ENCODE results near the gene VRTN.

DNA sequence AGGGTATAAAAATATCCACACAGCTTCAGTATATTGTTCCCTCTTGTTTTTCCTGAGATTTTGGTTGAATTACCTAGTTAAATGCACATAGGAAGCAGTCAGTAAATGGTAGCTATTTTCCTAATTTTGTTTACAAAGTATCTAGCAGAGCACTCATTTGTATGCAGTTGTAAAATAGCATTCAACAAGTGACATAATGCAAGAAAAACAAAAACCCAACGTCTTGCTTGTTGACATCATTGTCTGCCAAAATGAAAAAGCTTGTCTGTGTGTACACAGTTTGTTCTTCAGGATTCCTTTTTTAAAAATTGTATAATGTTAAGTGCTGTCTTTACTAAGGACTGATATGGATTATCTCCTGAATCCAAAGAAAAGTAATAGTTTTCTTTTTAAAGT is 2.7 kb downstream of the VRTN start:
- TF ChIP-seq, protein P1, sequence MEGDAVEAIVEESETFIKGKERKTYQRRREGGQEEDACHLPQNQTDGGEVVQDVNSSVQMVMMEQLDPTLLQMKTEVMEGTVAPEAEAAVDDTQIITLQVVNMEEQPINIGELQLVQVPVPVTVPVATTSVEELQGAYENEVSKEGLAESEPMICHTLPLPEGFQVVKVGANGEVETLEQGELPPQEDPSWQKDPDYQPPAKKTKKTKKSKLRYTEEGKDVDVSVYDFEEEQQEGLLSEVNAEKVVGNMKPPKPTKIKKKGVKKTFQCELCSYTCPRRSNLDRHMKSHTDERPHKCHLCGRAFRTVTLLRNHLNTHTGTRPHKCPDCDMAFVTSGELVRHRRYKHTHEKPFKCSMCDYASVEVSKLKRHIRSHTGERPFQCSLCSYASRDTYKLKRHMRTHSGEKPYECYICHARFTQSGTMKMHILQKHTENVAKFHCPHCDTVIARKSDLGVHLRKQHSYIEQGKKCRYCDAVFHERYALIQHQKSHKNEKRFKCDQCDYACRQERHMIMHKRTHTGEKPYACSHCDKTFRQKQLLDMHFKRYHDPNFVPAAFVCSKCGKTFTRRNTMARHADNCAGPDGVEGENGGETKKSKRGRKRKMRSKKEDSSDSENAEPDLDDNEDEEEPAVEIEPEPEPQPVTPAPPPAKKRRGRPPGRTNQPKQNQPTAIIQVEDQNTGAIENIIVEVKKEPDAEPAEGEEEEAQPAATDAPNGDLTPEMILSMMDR (IDR thresholded peaks at IDR 0.05), result no peak
- no peak for TF ChIP-seq POLR2A (IDR thresholded peaks at IDR 0.05)
